SK-N-MC (cell line): ENCODE results near the gene CDC34.

Experiments used
- EZH2 ChIP-seq: fragments of 200-600 bp; sonication (generic); IDR thresholded peaks from one replicate; pipeline ENCODE4 v1.6.1; 2017; ENCODE audit warnings: antibody characterized with exemption
- FOXP2 ChIP-seq: optimal IDR thresholded peaks from 2 replicates; pipeline ENCODE3; 2011; ENCODE audit warnings: mild to moderate bottlenecking, moderate library complexity; ENCODE audit not compliant: insufficient read depth; ENCODE audit errors: extremely low read length, control extremely low read depth
- POLR2AphosphoS5 ChIP-seq: IDR thresholded peaks from 2 replicates; pipeline ENCODE4 v1.6.1; 2012; ENCODE audit warnings: mild to moderate bottlenecking, low read depth, low read length, borderline replicate concordance

GRCh38 chr19:493391-494170 lies 38.0 kb upstream of the CDC34 start:
- TF ChIP-seq EZH2 (no peak), POLR2AphosphoS5 (no peak), FOXP2 (no peak)
